Midbrain (tissue), 1 donor: Measurements from ENCODE around the gene ALG14.
"Not testable (repeated sequence)": the region's sequence is repeated elsewhere in the genome, so short reads cannot be mapped to it uniquely, and the experiment has no call there.

Experiments
- DNase-seq: peaks from one replicate; lab custom pipeline; 2025; lab: John Stamatoyannopoulos, UW

The ALG14 gene

GRCh38 chr1:95041491-95042165 is 31.1 kb downstream of the ALG14 start:
- DNase-seq = peak; percentile 77

- DNase-seq = no peak
Measured at GRCh38 chr1:95040032-95040525, 32.7 kb downstream of the ALG14 start.

DNA sequence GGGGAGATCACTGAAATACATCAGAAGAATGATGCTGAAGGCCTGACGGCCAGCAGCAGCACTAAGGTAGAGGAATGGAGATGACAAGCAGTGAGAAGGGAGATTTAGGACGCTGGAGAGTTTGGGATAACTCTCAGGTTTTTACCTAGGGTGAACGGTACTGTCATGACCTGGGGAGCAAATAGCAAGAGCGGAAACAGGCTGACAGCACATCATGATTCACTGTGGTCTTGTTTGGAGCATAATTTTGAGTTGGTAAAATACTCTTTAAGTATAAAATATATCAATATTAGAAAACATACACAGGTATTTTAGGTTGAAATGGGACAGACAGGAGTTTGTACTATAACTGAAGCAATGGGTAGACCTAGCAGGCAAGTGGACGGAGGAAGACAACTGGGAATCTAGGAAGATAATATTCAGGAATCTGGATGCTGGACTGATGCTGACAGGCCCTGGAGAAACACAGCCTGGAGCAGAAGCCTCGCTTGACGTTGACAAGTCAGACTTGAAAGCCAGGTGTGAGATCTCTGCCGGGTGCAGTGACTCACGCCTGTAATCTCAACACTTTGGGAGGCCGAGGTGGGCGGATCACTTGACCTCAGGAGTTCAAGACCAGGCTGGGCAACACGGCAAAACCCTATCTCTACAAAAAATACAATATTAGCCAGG is 33.3 kb downstream of the ALG14 start:
- DNase-seq = no peak

DNA sequence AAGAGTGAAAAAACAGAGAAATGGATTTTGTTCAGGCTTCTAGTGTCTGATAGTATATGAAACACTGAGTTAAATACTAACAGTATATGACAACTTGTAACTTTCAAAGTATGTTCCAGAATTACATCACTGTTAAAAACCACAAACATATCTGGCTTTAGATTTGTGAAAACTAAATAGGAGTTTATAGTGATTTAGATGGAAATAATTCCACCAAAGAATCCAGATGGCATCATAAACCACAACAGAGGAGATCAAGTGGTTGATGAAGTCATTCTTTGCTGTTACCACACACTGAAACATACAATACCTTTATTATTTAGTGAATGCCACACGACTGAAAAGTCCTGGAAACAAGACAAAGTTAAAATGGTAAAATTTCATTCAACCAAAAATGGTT is 37.2 kb downstream of the ALG14 start:
- no peak for DNase-seq

DNA sequence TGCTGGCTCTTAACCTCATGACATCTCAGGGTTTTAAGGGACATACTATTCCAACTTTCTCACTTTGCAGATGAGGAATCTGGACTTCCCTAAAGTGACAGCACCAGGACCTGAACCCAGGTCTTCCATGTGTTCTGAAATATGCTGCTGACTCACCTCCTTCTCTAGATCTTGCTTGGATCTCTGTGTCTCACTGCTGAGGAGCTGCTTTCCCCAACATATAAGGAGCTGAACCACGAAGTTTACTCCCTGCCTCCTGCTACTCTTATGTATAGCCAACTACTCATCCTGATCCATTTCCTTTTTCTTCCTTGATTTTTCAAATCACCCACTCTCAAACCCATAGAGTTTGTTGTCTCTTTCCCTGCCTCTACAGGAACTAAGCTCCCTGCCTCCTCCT is 38.2 kb downstream of the ALG14 start:
- DNase-seq = no peak

GRCh38 chr1:95033843-95034242 is 38.9 kb downstream of the ALG14 start:
- DNase-seq = no peak

GRCh38 chr1:95029532-95029931 is 43.2 kb downstream of the ALG14 start:
- no peak for DNase-seq

DNA sequence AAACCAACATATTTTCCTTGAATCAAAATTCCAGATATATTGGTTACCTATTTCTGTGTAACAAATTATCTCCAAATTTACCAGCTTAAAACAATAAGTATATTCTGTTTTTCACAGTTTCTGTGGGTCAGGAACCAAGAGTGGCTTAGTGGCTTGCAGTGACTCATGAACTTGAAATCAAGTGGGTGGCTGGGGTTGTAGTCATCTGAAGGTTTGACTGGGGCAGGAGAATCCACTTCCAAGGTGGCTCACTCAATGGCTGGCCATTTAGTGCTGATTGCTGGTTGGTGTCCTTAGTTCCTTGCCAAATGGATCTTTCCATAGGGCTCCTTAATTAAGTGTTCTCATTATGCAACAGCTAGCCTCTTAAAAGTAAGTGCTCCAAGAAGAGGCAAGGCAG is 43.8 kb downstream of the ALG14 start:
- no peak for DNase-seq

DNA sequence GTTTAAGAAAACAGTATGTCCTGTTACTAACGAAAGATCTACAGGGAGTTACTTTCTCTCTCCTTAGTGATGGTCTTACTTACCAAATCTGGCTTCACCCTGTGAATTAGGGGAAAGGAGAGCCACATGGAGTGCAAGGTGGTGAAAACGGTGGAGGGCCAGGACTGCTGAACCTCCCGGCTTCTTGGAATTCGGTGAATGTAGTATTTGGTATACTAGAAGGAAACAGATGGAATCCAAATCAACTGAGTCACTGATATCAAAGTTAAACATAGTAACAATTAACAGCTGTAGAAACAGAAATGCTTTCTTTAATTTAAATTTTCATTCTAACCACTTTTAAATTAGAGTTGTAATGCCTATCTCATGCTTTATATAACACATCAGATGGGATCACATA is 45.7 kb downstream of the ALG14 start:
- DNase-seq = no peak

GRCh38 chr1:95023399-95024043 is 49.2 kb downstream of the ALG14 start:
- DNase-seq = peak; percentile 39

- DNase-seq = no peak
Measured at GRCh38 chr1:95022644-95022926, 50.2 kb downstream of the ALG14 start.

GRCh38 chr1:95021805-95022643 is 50.7 kb downstream of the ALG14 start:
- DNase-seq = peak; percentile 12

- DNase-seq = no peak
Measured at GRCh38 chr1:95021119-95021518, 51.6 kb downstream of the ALG14 start.

DNA sequence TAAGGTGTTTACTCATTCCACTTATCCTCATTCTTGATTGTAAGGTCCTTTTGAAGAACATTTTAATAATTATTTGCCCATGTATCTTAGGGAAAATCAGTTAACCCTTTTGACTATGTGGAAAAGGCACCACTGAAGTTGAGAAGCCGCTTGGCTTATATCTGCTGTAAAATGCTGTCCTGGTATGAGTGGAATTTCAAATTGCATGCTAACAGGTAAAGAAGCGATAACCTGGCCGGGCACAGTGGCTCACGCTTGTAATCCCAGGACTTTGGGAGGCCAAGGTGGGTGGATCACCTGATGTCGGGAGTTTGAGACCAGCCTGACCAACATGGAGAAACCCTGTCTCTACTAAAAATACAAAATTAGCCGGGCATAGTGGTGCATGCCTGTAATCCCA is 53.3 kb downstream of the ALG14 start:
- DNase-seq = not testable (repeated sequence)

DNA sequence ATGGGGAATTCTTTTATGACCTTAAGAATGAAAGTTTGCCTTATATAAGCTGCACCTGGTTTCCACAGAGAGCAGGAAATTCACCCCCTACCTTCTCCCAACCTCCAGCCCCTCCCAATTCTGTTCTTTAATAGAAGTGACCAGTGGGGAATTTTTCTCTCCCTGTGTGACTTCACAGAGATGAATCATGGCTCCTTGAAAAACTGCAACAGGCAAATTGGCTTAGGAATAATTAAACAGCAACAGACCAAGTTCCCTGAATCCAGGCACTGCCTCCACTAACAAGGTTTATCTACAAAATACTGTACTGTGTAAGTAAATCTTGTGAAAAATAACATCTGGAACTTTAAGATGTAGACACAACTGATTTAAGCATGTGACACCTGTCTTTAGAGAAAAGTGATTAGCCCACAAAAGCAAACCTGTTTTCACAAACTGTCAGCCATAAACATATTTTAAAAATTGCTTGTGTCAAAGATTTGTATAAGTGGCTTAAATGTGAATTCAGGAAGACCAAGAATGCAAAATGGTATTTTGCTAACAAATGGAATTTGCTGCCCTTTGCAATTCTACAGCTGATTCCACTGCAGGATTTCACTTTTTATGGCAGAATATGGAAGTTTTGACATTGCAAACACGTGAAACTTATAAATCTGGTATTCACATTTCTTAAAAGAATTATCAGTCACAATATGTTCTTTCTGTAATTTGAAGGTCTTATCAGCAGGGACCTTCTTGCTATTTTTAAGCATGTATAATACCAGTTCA is 54.0 kb downstream of the ALG14 start:
- no peak for DNase-seq

GRCh38 chr1:95017775-95018174 is 55.0 kb downstream of the ALG14 start:
- no peak for DNase-seq

DNA sequence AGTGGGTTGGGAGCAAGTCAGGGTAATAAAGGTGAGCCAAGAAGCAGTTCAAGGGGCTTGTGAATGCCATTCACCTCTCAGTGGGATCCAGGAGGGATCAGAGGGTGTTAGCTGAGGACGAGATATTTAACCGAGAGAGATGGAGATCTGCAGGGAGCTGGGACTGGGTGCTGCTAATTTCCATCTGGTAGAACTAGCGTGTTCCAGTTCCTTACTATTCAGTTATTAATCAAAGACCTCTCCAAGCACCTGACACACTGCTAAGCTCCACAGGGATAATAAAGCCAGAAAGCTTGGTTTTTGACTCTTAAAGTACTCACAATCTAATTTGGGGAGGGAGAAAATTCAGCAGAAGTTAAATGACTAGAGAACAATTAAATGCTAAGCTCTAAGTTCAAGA is 57.7 kb downstream of the ALG14 start:
- no peak for DNase-seq

GRCh38 chr1:95013950-95014574 is 58.7 kb downstream of the ALG14 start:
- peak; percentile 5 for DNase-seq

- no peak for DNase-seq
Measured at GRCh38 chr1:95012389-95012788, 60.4 kb downstream of the ALG14 start.

- no peak for DNase-seq
Measured at GRCh38 chr1:95010158-95010557, 62.6 kb downstream of the ALG14 start.

- no peak for DNase-seq
Measured at GRCh38 chr1:95007687-95008086, 65.1 kb downstream of the ALG14 start.
